ENCODE measurements around the gene MCC.

Gene MCC

GRCh38 chr5:113358696-113359095 lies 129.6 kb downstream of the MCC start:
- DNase-seq = no peak

- no peak for DNase-seq
Observed at GRCh38 chr5:113357696-113358476, 130.4 kb downstream of the MCC start.

GRCh38 chr5:113356487-113356886 lies 131.8 kb downstream of the MCC start:
- no peak for DNase-seq

- no peak for DNase-seq
Observed at GRCh38 chr5:113354055-113354454, 134.2 kb downstream of the MCC start.

GRCh38 chr5:113347572-113347971 lies 140.7 kb downstream of the MCC start:
- no peak for DNase-seq

- DNase-seq = no peak
Observed at GRCh38 chr5:113344973-113345940, 143.0 kb downstream of the MCC start.

- DNase-seq = no peak
Observed at GRCh38 chr5:113343343-113343742, 144.9 kb downstream of the MCC start.

GRCh38 chr5:113340537-113340936 lies 147.7 kb downstream of the MCC start:
- DNase-seq = no peak

GRCh38 chr5:113338628-113339027 lies 149.6 kb downstream of the MCC start:
- no peak for DNase-seq

- no peak for DNase-seq
Observed at GRCh38 chr5:113337515-113338415, 150.5 kb downstream of the MCC start.

- DNase-seq = no peak
Observed at GRCh38 chr5:113336975-113337374, 151.3 kb downstream of the MCC start.

- DNase-seq = no peak
Observed at GRCh38 chr5:113333411-113333810, 154.8 kb downstream of the MCC start.

- no peak for DNase-seq
Observed at GRCh38 chr5:113331209-113331551, 157.1 kb downstream of the MCC start.

GRCh38 chr5:113330533-113331208 lies 157.6 kb downstream of the MCC start:
- DNase-seq = no peak

- DNase-seq = no peak
Observed at GRCh38 chr5:113329981-113330380, 158.3 kb downstream of the MCC start.

GRCh38 chr5:113325054-113325453 lies 163.2 kb downstream of the MCC start:
- DNase-seq = no peak

- no peak for DNase-seq
Observed at GRCh38 chr5:113321276-113321675, 167.0 kb downstream of the MCC start.

GRCh38 chr5:113320273-113320780 lies 167.9 kb downstream of the MCC start:
- no peak for DNase-seq

GRCh38 chr5:113319256-113320053 lies 168.8 kb downstream of the MCC start:
- no peak for DNase-seq

GRCh38 chr5:113317636-113318035 lies 170.6 kb downstream of the MCC start:
- no peak for DNase-seq

GRCh38 chr5:113311301-113311700 lies 177.0 kb downstream of the MCC start:
- no peak for DNase-seq
